Posterior vena cava (tissue), 2 donors: ENCODE data around the gene FHL2. TPM values are rescaled to one million over a fixed set of nuclear protein-coding genes. Genes with fewer than 3 reads are reported as not detected.

Experiments
- DNase-seq: peaks from one replicate; pipeline ENCODE4 v3.0.0-alpha.2; 2020; ENCODE audit warnings: low spot score
- intact Hi-C, 2 donors: fragments of 100-400 bp; cut with DNase I; formaldehyde crosslinking; loops; one replicate each; pipeline versions ENCODE4 v1.14.1 to v1.14.2; 2022 to 2023
- long read RNA-seq, 2 donors: library from polyadenylated mRNA; unstranded; transcript quantifications; one replicate each; pipeline ENCODE4 v2.0.0, GENCODE V29; 2020 to 2021
- total RNA-seq, 2 donors: library from RNA; stranded (reverse); fragmentation: NEBNext Ultra II Directional; extraction: Animal tissue kit (Norgen Biotek cat#: 25700); gene quantifications; one replicate each; pipeline ENCODE4 v1.2.1, GENCODE V29; 2021
- donor health status: DM: yes; HTN: yes; CAD: no.
- donor health status: DM: yes; HTN: yes; CAD: no.

FHL2 gene
- total RNA-seq: 100 to 1,000 TPM; 119 to 126 TPM
- long read RNA-seq, donor 1, transcript FHL2-206 (6 exons, 1,367 nt): major isoform, 13 of 46 reads
- long read RNA-seq, donor 1, transcript FHL2-205 (6 exons, 1,531 nt): minor isoform, 11 of 46 reads
- long read RNA-seq, donor 1, transcript FHL2-202 (7 exons, 1,769 nt): minor isoform, 6 of 46 reads
- long read RNA-seq, donor 1, partial matches to known transcripts: 3 of 46 reads
- long read RNA-seq, donor 1, other reads (novel, unspliced or antisense): 9 of 46 reads
- long read RNA-seq, donor 2, transcript FHL2-205 (6 exons, 1,531 nt): major isoform, 141 of 495 reads
- long read RNA-seq, donor 2, transcript FHL2-201 (7 exons, 1,462 nt): minor isoform, 67 of 495 reads
- long read RNA-seq, donor 2, transcript FHL2-206 (6 exons, 1,367 nt): minor isoform, 130 of 495 reads
- long read RNA-seq, donor 2, transcript FHL2-202 (7 exons, 1,769 nt): minor isoform, 101 of 495 reads
- long read RNA-seq, donor 2, partial matches to known transcripts: 14 of 495 reads
- long read RNA-seq, donor 2, other reads (novel, unspliced or antisense): 31 of 495 reads

DNA sequence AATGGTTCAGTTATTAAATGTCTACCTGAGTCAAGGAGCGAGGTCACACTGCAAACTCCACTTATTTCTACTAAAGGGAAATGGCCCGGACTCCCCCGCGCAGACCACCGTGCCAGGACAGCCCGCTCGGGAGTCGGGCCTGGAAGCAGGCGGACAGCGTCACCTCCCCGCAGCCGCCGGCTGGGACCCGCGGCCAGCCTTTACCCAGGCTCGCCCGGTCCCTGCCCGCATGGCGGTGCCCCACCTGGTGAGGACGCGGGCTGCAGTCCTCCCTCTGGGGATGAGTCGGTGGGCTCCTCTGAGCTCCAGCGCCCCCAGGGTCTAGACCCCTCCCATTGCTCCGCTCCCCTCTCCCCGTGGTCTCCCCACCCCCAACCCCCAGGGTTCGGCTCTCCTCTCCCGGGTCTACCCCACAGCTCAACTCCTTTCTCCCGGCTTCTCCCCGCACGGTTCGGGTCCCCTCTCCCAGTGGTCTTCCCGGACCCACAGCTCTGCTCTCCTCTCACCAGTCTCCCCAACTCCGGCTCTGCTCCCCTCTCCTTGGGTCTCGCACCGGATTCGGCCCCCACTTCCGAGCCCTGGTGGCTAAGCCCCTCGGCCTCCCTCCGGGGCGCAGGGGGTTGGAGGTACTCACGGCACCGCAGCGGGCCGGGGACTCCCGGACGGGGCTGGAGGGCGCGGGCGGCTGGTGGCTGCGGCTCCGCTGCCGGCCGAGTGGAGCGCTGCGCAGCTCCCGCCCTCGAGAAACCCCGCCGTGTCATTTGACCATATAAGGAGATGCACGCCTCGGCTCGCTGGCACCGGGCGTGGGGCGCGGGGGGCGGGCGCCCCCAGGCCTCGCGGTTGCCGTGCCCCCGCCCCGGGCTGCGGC is at the start of gene FHL2:
TSS of gene FHL2 (minus strand) at position 716 of the 871 bp plus-strand sequence. CDS start 12,535 bp downstream, outside the sequence.
- intact Hi-C loops: no loop called here
- DNase-seq: peak; percentile 93

DNA sequence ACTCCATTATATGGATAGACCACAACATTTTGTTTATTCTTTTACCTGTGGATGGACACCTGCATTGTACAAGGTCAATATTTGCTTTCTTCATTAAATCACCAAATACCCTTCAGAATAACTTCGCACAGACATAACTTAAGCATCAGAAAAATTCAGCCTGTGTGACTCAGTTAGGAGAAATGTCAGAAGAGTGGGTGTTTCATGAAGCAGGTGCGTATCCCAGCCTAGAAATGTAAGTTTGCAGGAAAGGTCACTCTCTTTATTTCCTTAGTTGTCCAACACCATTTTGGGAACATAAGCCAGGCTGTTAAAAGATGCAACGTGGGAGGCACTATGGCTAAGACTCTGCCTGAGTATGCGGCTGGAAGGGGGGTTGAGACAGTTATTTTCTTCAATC is 48.6 kb upstream of the FHL2 start:
- no peak for DNase-seq
- intact Hi-C loops: no loop called here

DNA sequence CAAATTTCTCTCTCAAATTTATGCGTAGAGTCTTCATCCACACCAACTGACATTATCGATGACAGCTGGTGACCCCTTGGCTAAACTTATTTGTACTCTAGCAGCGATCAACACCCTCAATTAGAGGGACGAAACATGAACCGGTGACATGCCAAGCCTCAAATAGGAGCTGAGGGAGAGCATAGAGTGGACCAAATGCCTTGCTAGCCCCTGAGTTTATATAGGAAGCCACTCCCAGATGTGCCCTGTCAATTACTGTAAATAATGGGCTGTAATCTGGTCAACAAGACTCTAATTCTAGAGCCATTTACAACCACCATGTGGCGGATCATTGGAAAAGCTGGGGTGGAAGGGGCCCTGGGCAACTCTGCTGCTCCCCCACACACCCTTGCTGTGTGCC is 47.6 kb upstream of the FHL2 start:
- no peak for DNase-seq
- intact Hi-C loops: no loop called here

GRCh38 chr2:105445976-105446375 is 47.1 kb upstream of the FHL2 start:
- no peak for DNase-seq
- intact Hi-C loops: no loop called here

DNA sequence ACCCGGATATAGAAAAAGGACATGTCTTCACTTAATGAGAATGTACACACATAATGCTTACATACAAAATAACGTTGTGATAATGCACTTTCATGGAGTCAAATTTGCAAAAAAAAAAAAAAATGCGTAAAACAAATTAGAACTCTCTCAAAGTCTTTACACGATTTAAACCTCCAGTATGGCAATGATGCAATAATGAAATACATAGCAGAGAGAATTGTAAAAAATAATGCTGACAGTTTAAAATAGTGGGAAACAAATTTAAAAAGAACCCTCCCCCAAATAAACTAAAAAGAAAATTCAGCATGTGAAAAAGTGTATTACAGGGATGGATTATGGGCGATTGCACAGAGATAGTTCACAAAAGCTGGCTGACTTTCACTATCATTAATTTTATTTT is 46.6 kb upstream of the FHL2 start:
- DNase-seq: no peak
- intact Hi-C loops: no loop called here

DNA sequence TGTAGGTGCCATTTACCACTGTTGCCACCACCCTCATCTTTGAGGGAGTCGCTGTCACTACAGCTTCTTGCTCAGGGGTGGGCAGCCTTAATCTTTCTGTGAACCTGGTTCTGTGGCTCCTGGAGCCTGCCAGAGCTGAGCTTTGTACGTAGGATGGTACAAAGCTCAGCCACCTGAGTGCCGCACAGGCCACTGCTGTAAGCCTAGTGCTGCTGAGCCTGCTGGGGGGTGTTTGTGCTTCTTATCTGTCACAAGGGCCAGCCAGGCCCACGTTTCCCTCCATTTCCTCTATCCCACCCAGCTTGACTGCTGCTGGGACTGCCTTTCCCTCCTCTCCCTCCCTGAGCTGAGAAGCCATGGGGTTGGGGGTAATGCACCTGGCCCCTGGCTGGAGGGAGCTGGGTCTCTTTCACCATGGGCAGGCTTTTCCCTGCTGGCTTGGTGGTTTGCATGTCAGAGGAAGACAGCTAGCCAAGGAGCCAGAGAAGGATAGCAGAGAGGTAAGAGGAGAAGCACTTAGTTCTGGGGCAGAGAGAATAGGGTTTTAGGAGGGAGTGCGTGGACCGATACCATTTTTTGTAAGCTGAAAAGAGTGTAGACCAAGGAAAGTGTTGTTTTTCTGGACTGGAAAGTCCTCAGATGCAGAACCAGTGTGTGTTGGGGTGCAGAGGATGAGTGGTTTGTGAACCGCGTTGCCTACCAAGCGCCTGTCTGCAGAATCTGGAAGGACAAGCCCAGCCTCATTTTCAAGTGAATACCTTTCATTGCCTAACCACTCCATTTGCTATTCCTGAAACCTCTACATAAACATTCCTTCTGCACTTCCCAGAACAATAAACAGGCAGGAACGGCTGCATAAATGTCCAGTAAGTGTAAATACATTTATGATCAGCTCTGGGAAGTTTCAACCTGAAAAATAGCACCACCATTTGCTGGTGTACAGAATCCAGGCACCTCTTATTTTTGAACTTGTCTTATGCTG is 45.1 kb upstream of the FHL2 start:
- intact Hi-C loops: no loop called here
- no peak for DNase-seq

DNA sequence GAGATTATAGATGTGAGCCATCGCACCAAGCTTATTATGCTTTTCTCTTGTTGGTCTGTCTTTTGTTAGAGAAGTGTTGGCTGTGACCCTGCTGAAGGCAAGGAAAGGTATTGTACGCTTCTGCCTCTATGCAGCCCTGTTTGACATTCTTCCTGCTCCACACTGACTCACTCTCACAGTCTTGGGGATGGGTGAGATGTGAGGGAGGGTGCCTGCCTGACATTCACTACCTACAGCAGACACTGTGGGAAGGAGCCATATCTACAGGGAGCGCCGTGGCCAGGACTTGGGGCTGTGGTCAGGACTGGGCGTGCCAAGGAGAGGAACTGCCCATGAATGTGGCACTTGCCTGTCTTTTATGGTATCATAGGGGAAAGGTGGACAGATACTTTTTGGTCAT is 43.9 kb upstream of the FHL2 start:
- intact Hi-C loops: no loop called here
- DNase-seq: no peak

- intact Hi-C loops: no loop called here
- DNase-seq: no peak
These were observed 43.2 kb upstream of the FHL2 start for GRCh38 chr2:105442056-105442455.

DNA sequence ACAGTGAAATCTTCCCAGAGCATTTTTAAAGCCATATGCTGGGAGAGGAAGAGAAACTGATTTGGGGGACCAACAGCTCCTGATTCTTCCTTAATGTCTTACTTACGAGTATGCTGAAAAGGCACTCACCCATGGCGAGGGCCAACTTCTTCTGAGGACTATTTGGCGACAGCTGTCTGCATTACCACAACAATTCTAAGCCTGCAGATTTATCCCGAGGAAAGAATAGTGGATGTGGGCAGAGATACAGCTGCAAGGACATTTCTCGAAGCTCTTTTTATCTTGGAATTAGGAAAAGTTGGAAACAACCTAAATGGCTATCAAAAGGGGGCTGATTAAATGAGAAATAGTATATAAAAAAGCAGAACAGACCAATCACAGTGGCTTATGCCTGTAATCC is 40.3 kb upstream of the FHL2 start:
- no peak for DNase-seq
- intact Hi-C loops: no loop called here

DNA sequence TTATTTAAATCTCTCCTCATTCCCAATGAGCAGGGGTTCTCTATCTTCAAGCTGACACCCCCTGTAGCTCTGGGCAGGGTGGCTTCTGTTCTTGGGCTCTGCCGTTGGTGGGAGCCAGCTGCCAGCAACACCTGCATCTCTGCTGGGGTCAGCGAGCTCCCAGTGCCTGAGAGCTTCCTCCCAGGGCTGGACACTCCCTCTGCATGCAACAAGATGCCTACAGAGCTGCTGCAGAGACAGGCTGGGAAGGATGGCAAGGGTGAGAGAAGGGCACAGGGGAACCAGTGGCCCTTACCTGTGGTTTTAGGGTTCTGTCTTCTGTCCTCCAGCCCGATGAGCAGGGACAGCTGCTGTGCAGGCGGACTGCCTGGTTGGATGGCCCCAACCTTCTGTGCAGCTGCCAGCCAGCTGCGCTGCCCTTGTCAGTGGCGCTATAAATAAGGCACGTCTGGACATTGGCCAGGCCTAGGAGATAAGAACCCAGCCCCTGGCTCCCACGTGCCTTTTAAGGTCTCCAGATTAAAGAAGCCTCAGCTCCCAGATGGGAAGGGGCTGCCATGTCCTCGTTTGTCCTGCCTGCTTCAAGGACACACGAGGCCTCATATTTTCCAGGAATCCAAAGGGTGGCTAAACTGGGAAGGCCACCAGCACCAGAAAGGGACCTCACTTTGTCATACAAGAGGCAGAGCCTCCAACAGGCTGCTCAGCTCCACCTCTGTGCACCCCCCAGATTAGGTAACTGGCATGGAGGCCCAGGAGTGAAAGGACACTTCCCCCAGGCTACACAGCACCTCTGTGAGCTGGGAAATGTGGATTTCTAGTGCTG is 39.5 kb upstream of the FHL2 start:
- intact Hi-C loops: no loop called here
- DNase-seq: no peak

GRCh38 chr2:105437708-105438103 is 38.9 kb upstream of the FHL2 start:
- DNase-seq: no peak
- intact Hi-C loops: no loop called here

- no peak for DNase-seq
- intact Hi-C loops: no loop called here
These were observed 33.9 kb upstream of the FHL2 start for GRCh38 chr2:105432749-105433148.

DNA sequence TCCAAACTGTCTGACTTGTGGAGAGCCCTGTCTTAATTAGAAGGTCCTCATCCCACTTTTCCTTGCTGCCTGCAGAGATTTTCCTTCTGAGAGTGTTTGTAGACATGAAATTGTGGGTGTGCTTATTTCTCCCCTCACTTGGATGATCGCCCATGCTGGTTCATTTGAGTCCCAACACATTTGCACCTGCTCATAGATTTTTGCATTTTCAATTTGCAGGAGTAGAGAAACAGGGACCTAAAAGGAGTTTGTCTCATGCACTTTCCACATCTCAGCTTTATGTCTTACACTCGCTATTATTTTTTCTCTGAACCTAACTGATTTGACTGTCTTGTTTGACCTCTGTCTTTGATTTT is 33.2 kb upstream of the FHL2 start:
- intact Hi-C loops: no loop called here

GRCh38 chr2:105431367-105432043 is 32.7 kb upstream of the FHL2 start:
- intact Hi-C loops: no loop called here
- DNase-seq: no peak

More for the DNA sequence above, 33.2 kb upstream of the FHL2 start:
- no peak for DNase-seq

DNA sequence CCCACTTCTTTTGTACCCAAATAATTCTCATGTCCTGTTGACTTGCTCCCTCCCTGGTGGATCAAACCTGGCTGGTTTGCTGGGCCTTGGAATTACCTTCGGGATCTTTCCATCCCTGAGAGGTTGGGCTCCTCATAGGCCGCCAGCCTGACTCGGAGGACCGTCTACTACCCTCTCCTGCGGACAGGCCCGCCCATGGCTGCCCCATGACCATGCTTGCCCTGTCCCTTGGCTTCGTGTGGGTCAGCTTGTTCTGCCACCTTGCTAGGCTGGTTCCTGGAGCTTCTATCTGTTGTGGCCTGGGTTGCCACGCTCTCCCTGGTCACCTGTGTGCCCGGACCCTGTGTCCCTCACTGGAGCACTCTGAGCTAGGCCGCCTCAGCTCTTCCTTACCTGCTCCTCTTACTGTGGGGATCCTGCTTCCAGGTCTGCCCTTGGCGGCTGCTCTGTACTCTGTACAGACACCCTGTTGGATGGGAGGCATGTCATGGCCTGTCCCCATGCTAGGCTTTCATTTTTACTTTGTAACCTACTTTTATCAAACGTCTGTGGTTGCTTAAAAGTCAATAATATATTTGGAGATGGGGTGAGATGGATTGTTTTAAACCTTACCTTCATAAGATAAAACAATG is 29.7 kb upstream of the FHL2 start:
- intact Hi-C loops: no loop called here
- DNase-seq: no peak

GRCh38 chr2:105427485-105427884 is 28.6 kb upstream of the FHL2 start:
- no peak for DNase-seq
- intact Hi-C loops: no loop called here

DNA sequence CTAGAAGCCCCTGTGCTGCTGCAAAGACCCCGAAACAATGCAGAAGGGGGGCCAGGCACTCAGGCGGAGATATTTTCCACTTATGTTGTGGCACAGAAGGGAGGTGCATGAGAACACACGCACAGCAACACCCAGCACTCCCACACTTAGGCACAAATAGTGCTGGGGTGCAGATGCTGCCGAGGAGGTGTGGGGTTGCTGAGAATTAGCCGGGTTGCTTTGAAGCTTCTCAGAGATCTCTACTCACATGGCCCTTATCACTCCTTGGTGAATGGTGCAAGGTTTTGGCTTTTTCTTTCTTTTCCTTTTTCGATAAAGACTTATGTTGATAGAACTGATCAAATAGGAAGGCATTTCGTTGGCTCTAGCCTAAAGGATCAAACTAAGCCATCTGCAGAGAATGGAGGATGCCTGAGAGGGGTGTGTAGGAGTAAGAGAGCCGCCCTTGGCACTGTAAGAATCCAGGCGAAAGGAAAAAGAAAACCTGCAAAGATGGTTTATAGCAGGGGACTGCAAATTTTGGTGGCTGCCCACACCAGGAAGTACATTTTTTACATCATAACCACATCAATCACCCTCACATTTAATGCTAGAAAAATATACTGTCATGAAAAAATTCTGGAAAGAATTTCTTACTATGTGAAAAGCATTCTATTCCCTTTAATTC is 27.9 kb upstream of the FHL2 start:
- no peak for DNase-seq
- intact Hi-C loops: no loop called here
